ENCODE results near the gene GCNA. TPM values are rescaled to one million over a fixed set of nuclear protein-coding genes. Genes with fewer than 3 reads are reported as not detected.

Gene GCNA
- total RNA-seq, 1 experiment from 2014 or later = 3.0 TPM

GRCh38 chrX:71659342-71659741 is 81.1 kb downstream of the GCNA start:
- H3K4me3 ChIP-seq (ENCODE audit: low read depth, low read length, poor library complexity, severe bottlenecking) = no peak overlapping the region
- BruUV-seq (replicated peaks) = no TSS peak
- CTCF ChIA-PET = no interaction called here

GRCh38 chrX:71659959-71660358 is 81.7 kb downstream of the GCNA start:
- DNase-seq (ENCODE audit: low spot score) = no peak
- Histone ChIP-seq H3K27ac (ENCODE audit: low read depth, low read length, poor library complexity, severe bottlenecking) (no peak overlapping the region), H3K27me3 (replicated peaks; ENCODE audit: insufficient read depth, low read depth, low read length, poor library complexity) (no peaks in the 10 kb centered on the region), H3K36me3 (ENCODE audit: insufficient read depth, low read length, poor library complexity, severe bottlenecking) (no peaks in the 10 kb centered on the region), H3K4me1 (ENCODE audit: insufficient read depth, low read length, poor library complexity, severe bottlenecking) (no peaks in the 10 kb centered on the region), H3K9me3 (ENCODE audit: low read depth, low read length, poor library complexity, severe bottlenecking) (no peaks in the 10 kb centered on the region), H3K4me3 (ENCODE audit: low read depth, low read length, poor library complexity, severe bottlenecking) (no peak overlapping the region)
- ChIA-PET CTCF (no interaction called here), POLR2A (ENCODE audit: low non-redundant PET) (no interaction called here)
- no TSS peak for BruUV-seq (replicated peaks)
- TF ChIP-seq EZH2 (IDR thresholded peaks at IDR 0.05; ENCODE audit: borderline replicate concordance, low read depth, low read length, poor library complexity, severe bottlenecking) (no peak), CTCF (conservative IDR thresholded peaks at IDR 0.05; ENCODE audit: low read depth, low read length) (no peak)
- intact Hi-C loops (cut with micrococcal nuclease; ENCODE audit: unreplicated experiment) = no loop called here

More at GRCh38 chrX:71659342-71659741, 81.1 kb downstream of the GCNA start:
- Histone ChIP-seq H3K4me1 (ENCODE audit: insufficient read depth, low read length, poor library complexity, severe bottlenecking) (no peaks in the 10 kb centered on the region), H3K36me3 (ENCODE audit: insufficient read depth, low read length, poor library complexity, severe bottlenecking) (no peaks in the 10 kb centered on the region), H3K27ac (ENCODE audit: low read depth, low read length, poor library complexity, severe bottlenecking) (no peak overlapping the region), H3K27me3 (replicated peaks; ENCODE audit: insufficient read depth, low read depth, low read length, poor library complexity) (no peaks in the 10 kb centered on the region), H3K9me3 (ENCODE audit: low read depth, low read length, poor library complexity, severe bottlenecking) (no peaks in the 10 kb centered on the region)
- intact Hi-C loops (cut with micrococcal nuclease; ENCODE audit: unreplicated experiment) = no loop called here
- TF ChIP-seq EZH2 (IDR thresholded peaks at IDR 0.05; ENCODE audit: borderline replicate concordance, low read depth, low read length, poor library complexity, severe bottlenecking) = no peak
- TF ChIP-seq CTCF (conservative IDR thresholded peaks at IDR 0.05; ENCODE audit: low read depth, low read length) = no peak
- no peak for DNase-seq (ENCODE audit: low spot score)
- POLR2A ChIA-PET (ENCODE audit: low non-redundant PET) = no interaction called here

GRCh38 chrX:71660562-71661416 is 82.6 kb downstream of the GCNA start:
- H3K27me3 ChIP-seq (replicated peaks; ENCODE audit: insufficient read depth, low read depth, low read length, poor library complexity) = no peaks in the 10 kb centered on the region
- ChIA-PET CTCF (no interaction called here), POLR2A (ENCODE audit: low non-redundant PET) (no interaction called here)
- H3K9me3 ChIP-seq (ENCODE audit: low read depth, low read length, poor library complexity, severe bottlenecking) = no peaks in the 10 kb centered on the region
- no peak overlapping the region for H3K27ac ChIP-seq (ENCODE audit: low read depth, low read length, poor library complexity, severe bottlenecking)
- DNase-seq (ENCODE audit: low spot score) = no peak
- no peak overlapping the region for H3K4me3 ChIP-seq (ENCODE audit: low read depth, low read length, poor library complexity, severe bottlenecking)
- intact Hi-C loops (cut with micrococcal nuclease; ENCODE audit: unreplicated experiment) = no loop called here
- no peaks in the 10 kb centered on the region for H3K4me1 ChIP-seq (ENCODE audit: insufficient read depth, low read length, poor library complexity, severe bottlenecking)
- H3K36me3 ChIP-seq (ENCODE audit: insufficient read depth, low read length, poor library complexity, severe bottlenecking) = no peaks in the 10 kb centered on the region
- TF ChIP-seq CTCF (conservative IDR thresholded peaks at IDR 0.05; ENCODE audit: low read depth, low read length) (no peak), EZH2 (IDR thresholded peaks at IDR 0.05; ENCODE audit: borderline replicate concordance, low read depth, low read length, poor library complexity, severe bottlenecking) (no peak)
- BruUV-seq (replicated peaks) = no TSS peak

All from A673 (cell line).